ENCODE data around the gene FOXL2.

DNA sequence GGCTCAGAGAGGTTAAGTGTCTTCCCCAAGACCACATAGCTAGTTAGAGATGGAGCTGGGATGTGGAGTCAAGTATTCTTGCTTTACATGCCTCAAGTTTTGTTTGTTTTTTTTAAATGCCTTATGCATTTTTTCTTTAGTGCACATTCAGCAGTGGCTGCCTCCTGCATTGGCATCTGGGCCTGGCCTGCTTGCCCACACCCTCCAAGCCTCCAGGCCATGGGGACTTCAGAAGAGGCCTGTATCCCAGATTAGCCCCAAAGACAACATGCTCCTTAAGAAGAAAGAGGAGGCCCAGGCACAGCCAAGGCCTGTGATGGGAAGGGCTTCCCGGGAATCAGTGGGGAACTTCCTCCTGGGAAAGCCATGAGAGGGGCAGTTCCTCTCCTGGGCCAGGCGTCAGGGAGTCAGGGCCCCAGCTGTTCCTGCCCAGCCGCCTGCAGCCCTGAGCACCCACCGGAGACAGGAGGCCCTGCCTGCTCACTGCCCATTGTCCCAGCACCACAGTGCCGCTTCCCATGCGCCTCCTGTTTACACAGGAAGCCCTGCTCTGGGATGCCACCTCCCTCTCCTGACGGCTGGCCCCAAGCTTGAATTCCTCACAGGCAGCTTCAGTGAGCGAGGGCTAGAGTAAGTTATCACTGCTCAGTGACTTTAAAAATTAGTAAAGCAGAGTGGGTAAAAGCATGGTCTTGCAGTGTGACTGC is 16.1 kb upstream of the FOXL2 start:
- TF ChIP-seq MED1 (CRISPR knock-in tag; IDR thresholded peaks at IDR 0.05; ENCODE audit: borderline replicate concordance) (no peak), NR1H2 (CRISPR knock-in tag; IDR thresholded peaks at IDR 0.05) (no peak), SMC3 (conservative IDR thresholded peaks at IDR 0.05; ENCODE audit: insufficient read depth, low read depth, low read length) (no peak), ELF4 (CRISPR knock-in tag; IDR thresholded peaks at IDR 0.05) (no peak), SIN3B (IDR thresholded peaks at IDR 0.05; ENCODE audit: low read depth) (no peak), ZNF175 (CRISPR knock-in tag; IDR thresholded peaks at IDR 0.05; ENCODE audit: low read depth) (no peak), CTCF (IDR thresholded peaks at IDR 0.05 in 2 of 3, conservative IDR thresholded peaks at IDR 0.05 in 1 of 3; ENCODE audit: insufficient read depth in 2 of 3, low read depth in 1 of 3, low read length in 3 of 3) (no peak)
